Mesangial cell (primary cell): ENCODE results near the gene SERTAD4. TPM values are rescaled to one million over a fixed set of nuclear protein-coding genes. Genes with fewer than 3 reads are reported as not detected.

Experiments
- total RNA-seq: library from RNA; depleted of rRNA; stranded (reverse); fragments of >200 nt; gene quantifications from 2 replicates; pipeline ENCODE4 v1.2.3, GENCODE V29; 2015

Gene SERTAD4
- 9.8 and 14.7 TPM in 2 replicates for total RNA-seq

DNA sequence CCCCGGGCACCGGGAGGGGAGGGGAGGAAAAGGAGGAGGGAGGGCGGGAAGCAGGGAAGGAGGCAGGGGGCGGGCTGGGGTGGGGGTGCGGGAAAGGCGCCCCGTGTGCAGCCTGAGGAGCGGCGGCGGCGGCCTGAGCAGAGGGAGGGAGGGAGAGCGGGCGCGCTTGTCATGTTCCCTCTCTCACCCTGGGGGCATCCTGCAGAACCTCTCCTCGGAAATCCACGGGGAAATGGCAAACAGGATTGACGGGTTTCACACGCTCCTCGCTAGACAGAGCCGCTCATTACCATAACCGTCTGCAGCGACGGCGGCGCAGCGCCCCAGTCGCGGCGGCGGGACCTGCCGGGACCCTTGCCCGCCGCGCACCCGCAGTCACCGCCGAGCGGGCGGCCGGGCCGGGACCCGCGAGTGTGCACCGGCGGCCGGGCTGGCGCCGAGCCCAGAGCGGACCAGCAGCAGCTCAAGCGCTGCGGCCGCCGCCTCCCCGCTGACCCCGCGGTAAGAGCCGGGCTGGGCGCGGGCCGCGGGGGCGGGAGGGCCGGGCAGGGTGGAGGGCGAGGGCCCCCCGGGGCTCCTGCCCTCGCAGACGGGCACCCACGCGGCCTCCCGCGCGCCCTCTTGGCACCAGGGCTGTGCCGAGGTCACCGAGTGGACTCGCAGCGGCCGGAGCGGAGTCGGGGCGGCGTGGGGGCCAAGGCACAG, at the start of gene SERTAD4:
SERTAD4 (plus strand) TSS at position 286 of the 705 bp plus-strand sequence. CDS start 5,165 bp downstream, outside the sequence.

Other genes starting within 250 kb of the SERTAD4 start
- 18.3 and 27.6 TPM in 2 replicates for gene HHAT, start 96.1 kb downstream of the SERTAD4 start, total RNA-seq